Measurements from ENCODE around the gene PLEKHM3. TPM values are rescaled to one million over a fixed set of nuclear protein-coding genes. Genes with fewer than 3 reads are reported as not detected.
"Not testable (repeated sequence)": the region's sequence is repeated elsewhere in the genome, so short reads cannot be mapped to it uniquely, and the experiment has no call there.

Gene PLEKHM3
- polyA plus RNA-seq, 1 experiment = 5.8 TPM

DNA sequence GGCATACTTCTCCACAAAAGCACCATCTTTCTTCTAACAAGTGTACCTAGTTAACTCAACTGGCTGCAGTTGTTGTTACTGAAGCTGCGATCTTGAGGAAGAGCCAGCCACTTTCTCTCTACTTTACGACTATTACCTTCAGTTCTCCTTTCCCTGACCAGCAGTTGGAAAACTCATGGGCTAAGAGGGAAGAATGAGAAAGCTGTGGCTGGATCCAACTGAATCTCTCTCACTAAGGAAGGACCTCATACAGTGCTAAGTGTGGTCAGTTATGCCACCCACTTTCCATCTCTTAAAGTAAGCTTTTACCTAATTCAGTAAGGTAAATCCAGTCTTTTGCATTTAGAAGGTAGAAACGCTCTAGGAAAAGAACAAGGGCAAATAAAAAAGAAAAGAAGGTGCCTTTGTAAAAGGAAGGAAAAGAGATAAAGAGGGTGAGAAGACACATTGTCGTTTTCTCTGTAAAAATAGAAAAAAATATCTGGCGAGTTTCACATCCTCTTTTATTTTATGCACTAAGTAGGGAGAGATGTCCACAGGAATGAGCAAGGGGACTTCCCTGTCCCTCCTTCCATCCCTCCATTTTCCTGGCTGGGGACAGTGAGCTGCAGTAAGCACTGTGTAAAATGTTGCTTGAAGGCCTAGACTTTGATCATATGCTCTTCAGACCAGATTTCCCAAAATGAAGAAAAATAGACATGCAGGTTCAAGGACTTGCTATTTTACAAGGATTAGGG, 73.4 kb downstream of the PLEKHM3 start:
- TF ChIP-seq, protein P1, sequence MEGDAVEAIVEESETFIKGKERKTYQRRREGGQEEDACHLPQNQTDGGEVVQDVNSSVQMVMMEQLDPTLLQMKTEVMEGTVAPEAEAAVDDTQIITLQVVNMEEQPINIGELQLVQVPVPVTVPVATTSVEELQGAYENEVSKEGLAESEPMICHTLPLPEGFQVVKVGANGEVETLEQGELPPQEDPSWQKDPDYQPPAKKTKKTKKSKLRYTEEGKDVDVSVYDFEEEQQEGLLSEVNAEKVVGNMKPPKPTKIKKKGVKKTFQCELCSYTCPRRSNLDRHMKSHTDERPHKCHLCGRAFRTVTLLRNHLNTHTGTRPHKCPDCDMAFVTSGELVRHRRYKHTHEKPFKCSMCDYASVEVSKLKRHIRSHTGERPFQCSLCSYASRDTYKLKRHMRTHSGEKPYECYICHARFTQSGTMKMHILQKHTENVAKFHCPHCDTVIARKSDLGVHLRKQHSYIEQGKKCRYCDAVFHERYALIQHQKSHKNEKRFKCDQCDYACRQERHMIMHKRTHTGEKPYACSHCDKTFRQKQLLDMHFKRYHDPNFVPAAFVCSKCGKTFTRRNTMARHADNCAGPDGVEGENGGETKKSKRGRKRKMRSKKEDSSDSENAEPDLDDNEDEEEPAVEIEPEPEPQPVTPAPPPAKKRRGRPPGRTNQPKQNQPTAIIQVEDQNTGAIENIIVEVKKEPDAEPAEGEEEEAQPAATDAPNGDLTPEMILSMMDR (IDR thresholded peaks at IDR 0.05; ENCODE audit: insufficient read depth, low read depth, low read length) = no peak
- POLR2A ChIA-PET = no interaction called here
- CTCF ChIA-PET = interaction anchor here (1.1 to 1.5 kb wide), 2 partner anchors 21 to 206 kb away, joined by 3 read pairs; no protein-coding TSS in a partner anchor
- no peaks in the 10 kb centered on the region for H3K27me3 ChIP-seq (ENCODE audit: control insufficient read depth, insufficient read depth, low read length)
- no peak overlapping the region for H3K4me3 ChIP-seq (ENCODE audit: low read depth, low read length)
- DNase-seq (ENCODE audit: low read depth) = no peak
- H3K36me3 ChIP-seq (ENCODE audit: control insufficient read depth, insufficient read depth, low read length) = no peaks in the 10 kb centered on the region

DNA sequence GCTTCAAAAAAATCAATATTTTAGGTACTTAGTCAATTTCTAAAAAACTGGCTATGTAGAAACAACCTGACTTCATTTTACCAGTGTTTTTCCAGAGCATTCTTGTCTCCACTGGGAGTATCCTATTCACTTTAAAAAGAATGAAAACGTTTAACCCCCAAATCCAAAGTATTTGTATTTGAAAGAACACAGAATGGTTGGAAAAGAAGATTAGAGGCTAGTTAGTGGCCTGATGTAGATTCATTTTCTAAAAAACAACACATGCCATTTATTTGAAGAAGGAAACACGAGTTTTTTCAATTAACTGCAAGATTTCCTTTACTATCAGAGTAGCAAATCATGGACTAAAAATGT, 74.6 kb downstream of the PLEKHM3 start:
- ChIA-PET CTCF (interaction anchor here (1.1 kb wide), 1 partner anchor 205 kb away, joined by 3 read pairs; no protein-coding TSS in a partner anchor), POLR2A (no interaction called here)

DNA sequence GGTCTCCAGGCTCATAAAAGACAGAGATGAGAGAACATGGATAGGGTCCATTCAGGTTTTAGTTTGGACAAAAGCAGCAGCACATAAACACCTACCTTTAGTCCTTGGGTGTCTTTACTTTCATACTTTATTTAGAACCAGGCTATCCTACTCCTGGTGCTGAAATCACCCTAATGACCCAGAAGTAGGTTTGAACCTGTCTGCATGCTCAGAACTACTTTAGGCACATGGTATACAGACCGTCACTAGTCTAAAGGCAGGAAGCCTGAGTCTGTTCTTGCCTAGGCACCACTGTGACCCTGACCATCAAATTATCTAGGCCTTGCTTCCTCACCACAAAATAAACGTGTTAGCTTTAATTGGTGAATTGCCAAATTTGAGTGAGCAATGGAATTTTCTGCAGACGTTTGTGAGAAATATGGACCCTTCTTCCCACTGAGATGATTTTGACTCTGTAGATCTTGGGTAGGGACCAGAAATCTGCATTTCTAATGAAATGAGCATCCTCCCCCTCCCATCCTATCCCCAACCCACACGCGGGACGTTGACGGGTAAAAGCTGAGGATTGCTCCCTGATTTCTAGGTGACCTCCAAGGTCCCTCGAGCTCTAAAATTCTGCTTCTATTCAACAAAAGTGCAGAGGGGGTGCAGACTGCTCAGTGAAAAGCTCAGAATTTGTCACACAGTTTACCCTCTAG, 75.1 kb downstream of the PLEKHM3 start:
- Histone ChIP-seq H3K4me3 (ENCODE audit: low read depth, low read length) (no peak overlapping the region), H3K36me3 (ENCODE audit: control insufficient read depth, insufficient read depth, low read length) (no peaks in the 10 kb centered on the region), H3K27me3 (ENCODE audit: control insufficient read depth, insufficient read depth, low read length) (no peaks in the 10 kb centered on the region)
- ChIA-PET CTCF (interaction anchor here (1.0 kb wide), 1 partner anchor 23 kb away, joined by 3 read pairs; no protein-coding TSS in a partner anchor), POLR2A (no interaction called here)
- no peak for DNase-seq (ENCODE audit: low read depth)
- TF ChIP-seq, protein P1 (IDR thresholded peaks at IDR 0.05; ENCODE audit: insufficient read depth, low read depth, low read length) = no peak

More for the DNA sequence above, 74.6 kb downstream of the PLEKHM3 start:
- no peaks in the 10 kb centered on the region for H3K36me3 ChIP-seq (ENCODE audit: control insufficient read depth, insufficient read depth, low read length)
- H3K27me3 ChIP-seq (ENCODE audit: control insufficient read depth, insufficient read depth, low read length) = no peaks in the 10 kb centered on the region
- no peak overlapping the region for H3K4me3 ChIP-seq (ENCODE audit: low read depth, low read length)
- no peak for DNase-seq (ENCODE audit: low read depth)
- TF ChIP-seq, protein P1 (IDR thresholded peaks at IDR 0.05; ENCODE audit: insufficient read depth, low read depth, low read length) = no peak

DNA sequence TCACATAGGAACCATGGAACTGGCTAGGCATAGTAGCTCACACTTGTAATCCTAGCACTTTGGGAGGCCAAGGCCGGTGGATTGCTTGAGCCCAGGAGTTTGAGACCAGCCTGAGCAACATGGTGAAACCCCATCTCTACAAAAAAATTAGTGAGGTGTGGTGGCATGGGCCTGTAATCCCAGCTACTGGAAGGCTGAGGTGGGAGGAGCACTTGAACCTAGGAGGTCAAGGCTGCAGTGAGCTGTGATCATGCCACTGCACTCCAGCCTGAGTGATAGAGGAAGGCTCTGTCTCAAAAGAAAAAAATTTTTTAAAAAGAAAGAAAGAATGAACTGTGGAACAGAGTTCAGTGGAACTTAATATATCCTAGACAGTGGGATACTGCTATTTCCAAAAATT, 76.1 kb downstream of the PLEKHM3 start:
- H3K4me3 ChIP-seq (ENCODE audit: low read depth, low read length); H3K27me3 ChIP-seq (ENCODE audit: control insufficient read depth, insufficient read depth, low read length); POLR2A ChIA-PET; DNase-seq (ENCODE audit: low read depth); H3K36me3 ChIP-seq (ENCODE audit: control insufficient read depth, insufficient read depth, low read length): not testable (repeated sequence)
- CTCF ChIA-PET = interaction anchor here (1.0 kb wide), 1 partner anchor 24 kb away, joined by 3 read pairs; no protein-coding TSS in a partner anchor

DNA sequence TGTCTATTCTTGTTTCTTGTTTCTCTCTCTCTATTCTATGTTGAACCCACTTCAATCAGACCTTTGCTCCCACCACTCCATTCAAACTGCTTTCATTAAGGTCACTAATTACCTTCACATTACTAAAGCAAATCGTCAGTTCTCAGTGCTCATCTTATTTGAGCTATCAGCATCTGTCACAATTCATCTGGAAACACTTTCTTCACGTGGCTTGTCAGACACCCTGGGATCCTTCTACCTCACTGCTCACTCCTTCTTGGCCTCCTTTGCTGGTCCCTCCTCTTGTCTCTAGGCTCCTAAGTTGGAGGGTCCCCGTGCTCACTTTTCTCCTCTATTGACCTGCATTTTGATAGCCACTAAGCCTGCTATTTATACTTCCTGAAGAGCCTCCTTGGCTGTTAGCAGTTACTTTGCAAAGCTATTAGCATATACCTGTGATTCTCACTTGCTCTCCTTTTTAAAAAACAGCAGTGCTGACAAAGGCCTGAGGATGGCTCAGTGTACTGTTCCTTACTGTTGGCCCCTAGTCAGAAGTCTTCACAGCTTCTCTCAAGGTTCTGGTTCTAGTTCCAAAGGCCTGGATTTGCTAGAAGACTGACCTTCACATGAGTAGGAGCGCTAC, 80.2 kb downstream of the PLEKHM3 start:
- CTCF ChIA-PET = no interaction called here
- TF ChIP-seq, protein P1 (IDR thresholded peaks at IDR 0.05; ENCODE audit: insufficient read depth, low read depth, low read length) = no peak
- Histone ChIP-seq H3K4me3 (ENCODE audit: low read depth, low read length) (no peak overlapping the region), H3K36me3 (ENCODE audit: control insufficient read depth, insufficient read depth, low read length) (no peaks in the 10 kb centered on the region), H3K27me3 (ENCODE audit: control insufficient read depth, insufficient read depth, low read length) (no peaks in the 10 kb centered on the region)
- POLR2A ChIA-PET = no interaction called here
- DNase-seq (ENCODE audit: low read depth) = no peak
